Kidney glomerular epithelial cell (primary cell): ENCODE results near the gene C2CD2.
"Not testable (repeated sequence)": the region's sequence is repeated elsewhere in the genome, so short reads cannot be mapped to it uniquely, and the experiment has no call there.

Experiments
- DNase-seq: peaks from one replicate; lab custom pipeline; 2025; lab: John Stamatoyannopoulos, UW

The C2CD2 gene

DNA sequence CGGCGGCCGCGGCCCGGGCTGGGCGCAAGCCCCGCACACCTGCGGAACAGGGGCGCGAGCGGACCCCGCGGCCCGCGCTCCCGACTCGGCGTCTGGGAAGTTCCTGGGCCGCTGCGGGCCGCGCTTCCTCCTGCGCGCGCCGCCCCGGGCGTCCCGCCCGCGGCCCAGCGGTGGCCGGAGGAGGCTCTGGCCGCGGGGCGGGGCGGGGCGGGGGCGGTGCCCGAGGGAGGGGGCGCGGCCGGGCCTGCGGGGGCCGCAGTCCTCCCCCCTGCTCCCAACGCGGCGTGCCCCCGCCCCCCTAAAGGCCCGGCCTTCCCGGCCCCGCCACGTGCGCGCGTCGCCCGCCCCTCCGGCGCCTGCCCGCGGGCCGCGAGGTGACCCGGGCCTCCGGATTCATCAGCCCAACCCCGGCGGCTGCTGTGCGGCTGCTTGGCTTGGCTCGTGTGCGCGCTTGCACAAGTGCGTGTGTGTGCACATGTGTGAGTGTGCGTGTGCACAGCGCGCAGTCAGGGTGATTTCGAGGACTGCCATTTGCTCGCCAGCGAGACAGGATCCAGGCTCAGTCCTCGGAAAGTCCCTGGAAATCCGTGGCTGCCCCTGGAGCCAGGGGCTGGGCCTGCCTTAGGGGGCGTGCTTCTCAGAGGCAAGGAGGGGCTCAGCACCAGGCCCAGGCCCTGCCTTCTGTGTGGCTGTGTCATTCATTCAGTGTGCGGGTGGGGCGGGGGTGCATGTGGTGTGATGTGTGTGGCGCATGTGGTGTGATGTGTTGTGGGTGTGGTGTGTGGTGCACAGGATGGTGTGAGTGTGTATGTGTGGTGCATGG, at the start of gene C2CD2:
C2CD2 (minus strand) TSS at position 188 of the 823 bp plus-strand sequence. CDS start 370 bp downstream, outside the sequence.
- DNase-seq: peak; percentile 43

DNA sequence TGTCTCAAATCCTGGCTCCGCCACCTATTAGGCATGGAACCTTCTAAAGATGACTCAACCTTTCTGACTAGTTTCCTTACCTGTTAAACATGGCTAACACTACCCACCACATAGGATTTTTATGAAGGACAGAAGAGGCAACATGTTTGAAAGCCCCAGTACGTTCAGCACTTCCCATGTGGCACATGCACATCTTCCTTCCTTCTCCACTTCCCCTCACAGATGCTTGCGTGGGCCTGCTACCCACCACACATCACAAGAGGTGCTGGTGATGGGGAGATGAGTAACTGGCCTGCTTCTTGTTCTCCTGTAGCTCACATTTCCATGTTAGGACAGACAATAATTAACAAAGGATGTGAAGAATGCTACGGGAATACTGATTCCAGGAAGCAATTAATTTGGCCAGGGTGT, 49.2 kb upstream of the C2CD2 start:
- peak; percentile 2 for DNase-seq

DNA sequence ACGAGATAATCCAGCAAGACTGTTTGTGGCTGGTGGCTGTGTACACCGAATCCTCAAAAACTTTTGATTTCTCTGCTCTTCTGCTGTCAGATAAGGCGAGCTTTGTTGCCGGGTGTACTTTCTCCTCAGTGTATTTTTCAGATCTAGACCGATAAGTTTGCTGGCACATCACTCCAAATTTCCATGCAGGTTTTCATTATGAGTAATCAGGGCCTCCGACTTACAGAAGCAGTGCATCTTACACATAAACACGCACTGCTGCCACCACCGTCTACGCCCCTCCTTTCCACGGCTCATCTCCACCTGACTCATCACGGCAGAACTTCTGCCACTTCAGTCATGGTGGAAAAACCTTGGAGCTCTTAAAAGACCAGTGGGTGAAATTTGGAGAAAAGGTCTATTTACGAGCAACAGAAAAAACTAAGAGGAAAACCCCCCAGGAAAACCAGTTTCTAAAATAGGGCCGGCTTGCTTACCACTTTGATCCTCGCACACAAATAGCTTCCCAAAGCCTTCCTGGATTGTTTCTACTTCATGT, 48.7 kb upstream of the C2CD2 start:
- peak; percentile 29 for DNase-seq

GRCh38 chr21:42001781-42002180, 48.0 kb upstream of the C2CD2 start:
- DNase-seq: no peak

DNA sequence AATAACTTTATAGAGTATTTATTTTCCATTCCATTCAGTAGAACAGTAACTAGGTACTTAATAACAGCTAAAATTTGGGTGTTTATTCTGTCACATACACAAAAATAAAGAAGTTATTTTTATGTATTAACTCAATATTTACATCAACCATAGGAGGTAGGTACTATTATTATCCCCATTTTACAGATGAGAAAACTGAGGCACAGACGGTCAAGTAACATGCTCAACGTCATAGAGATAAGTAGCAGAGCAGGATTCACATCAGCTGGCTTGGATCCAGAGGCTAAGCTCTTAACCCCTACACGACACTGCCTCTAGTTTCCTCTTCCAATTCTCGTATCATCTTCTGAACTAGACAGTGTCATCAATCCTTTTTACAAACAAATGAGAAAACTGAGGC, 47.1 kb upstream of the C2CD2 start:
- no peak for DNase-seq

GRCh38 chr21:41997657-41998056, 43.8 kb upstream of the C2CD2 start:
- no peak for DNase-seq

DNA sequence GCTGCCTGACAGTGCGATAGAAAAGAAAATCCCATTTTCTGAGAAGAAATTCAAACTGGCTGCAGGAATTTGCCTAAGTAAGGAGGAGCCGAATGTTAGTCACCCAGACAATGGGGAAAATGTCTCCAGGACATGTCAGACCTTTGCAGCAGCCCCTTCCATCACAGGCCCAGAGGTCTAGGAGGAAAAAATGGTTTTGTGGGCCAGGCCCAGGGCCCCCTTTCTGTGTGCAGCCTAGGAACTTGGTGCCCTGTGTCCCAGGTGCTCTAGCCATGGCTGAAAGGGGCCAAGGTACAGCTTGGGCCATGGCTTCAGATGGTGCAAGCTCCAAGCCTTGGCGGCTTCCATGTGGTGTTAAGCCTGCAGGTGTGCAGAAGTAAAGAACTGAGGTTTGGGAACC, 41.8 kb upstream of the C2CD2 start:
- no peak for DNase-seq

- not testable (repeated sequence) for DNase-seq
Observed at GRCh38 chr21:41994613-41995012, 40.8 kb upstream of the C2CD2 start.

- no peak for DNase-seq
Observed at GRCh38 chr21:41993744-41994143, 39.9 kb upstream of the C2CD2 start.

GRCh38 chr21:41992576-41992975, 38.8 kb upstream of the C2CD2 start:
- DNase-seq: no peak

DNA sequence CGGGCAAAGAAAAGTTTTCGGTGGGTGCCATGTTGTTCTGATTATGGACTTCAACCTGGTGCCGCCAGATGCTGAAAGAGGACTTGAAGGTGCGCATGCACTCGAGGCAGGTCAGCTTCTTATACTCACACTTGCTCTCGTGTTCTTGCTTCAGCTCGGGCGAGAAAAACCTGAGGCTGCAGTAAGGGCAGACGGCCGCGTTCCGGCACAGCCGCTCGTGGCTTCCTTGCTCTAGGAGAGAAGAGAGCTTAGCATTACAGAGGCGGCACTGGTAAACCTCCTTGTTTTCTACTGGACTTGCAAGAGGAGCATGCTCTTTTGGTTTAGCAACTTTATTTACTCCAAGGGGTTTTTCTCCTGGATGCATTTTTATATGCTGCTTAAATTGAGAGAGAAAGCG, 37.8 kb upstream of the C2CD2 start:
- no peak for DNase-seq

- DNase-seq: no peak
Observed at GRCh38 chr21:41989698-41990097, 35.9 kb upstream of the C2CD2 start.

- no peak for DNase-seq
Observed at GRCh38 chr21:41987310-41987709, 33.5 kb upstream of the C2CD2 start.

DNA sequence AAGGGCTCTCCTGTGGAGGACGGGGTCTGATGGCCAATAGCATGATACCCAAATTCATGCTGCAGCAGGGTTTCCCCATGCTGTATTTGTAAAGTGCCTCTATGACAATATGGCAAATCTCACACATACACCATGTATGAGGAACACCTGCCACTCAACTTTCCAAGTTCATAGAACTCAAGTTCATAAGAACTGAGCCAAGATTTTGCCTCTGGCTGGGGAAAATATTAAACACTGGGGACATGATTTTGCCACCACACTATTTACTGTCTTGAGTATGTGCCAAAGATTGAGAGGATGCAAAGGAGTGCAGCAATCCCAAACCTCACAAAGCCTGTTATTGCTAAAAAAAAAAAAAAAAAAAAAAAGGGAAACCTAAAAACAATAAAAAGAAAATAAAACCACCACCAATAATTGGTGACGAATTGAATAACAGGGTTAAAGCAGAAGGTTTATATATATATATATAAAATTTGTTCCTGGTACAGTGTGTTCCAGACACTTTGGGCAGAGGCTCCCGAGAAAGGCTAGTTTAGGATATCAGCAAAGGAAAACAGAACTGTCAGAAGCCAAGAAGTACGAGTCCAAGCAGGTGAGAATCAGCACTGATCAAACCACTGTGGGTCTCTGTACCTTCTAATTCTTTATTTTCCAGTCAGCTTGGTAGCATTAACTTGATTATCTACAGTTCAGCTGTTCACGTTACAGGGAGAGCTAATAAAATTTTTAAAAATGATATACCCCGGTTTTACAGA, 32.0 kb upstream of the C2CD2 start:
- no peak for DNase-seq

DNA sequence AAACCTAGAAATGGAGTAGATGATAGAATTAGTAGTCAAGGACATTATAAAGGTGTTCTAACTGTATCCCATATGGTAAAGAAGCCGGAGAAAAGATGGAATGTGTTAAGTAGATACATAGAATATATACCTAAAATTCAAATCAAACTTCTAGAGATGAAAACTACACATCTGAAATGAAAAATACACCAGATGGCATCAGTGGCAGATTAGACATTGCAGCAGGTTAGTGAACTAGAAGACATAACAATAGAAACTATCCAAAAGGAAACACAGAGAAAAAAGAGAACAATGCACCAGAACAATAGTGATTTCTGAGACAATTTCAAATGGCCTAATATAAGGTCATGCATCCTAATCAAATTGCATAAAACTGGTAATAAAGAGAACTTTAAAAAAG, 29.4 kb upstream of the C2CD2 start:
- DNase-seq: no peak

DNA sequence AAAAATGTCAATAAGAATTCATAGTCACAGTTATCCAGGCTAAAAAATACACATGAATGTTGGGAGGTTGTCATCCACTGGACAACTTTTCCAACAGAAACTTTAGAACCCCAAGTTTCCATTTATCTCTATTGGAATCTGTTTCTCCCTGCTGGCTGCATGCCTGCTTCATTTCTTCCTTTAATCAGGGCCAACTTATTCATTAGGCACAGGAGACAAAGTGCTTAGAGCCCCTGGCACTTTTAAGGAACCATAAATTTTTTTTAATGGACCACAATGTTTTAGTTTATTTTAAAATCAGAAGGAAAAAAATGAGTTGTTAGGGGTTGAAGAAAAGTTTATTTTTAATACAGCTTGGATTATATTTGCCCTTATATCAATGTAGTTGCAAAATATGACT, 26.7 kb upstream of the C2CD2 start:
- no peak for DNase-seq

GRCh38 chr21:41979751-41980369, 26.0 kb upstream of the C2CD2 start:
- DNase-seq: no peak

- DNase-seq: no peak
Observed at GRCh38 chr21:41979335-41979734, 25.5 kb upstream of the C2CD2 start.

DNA sequence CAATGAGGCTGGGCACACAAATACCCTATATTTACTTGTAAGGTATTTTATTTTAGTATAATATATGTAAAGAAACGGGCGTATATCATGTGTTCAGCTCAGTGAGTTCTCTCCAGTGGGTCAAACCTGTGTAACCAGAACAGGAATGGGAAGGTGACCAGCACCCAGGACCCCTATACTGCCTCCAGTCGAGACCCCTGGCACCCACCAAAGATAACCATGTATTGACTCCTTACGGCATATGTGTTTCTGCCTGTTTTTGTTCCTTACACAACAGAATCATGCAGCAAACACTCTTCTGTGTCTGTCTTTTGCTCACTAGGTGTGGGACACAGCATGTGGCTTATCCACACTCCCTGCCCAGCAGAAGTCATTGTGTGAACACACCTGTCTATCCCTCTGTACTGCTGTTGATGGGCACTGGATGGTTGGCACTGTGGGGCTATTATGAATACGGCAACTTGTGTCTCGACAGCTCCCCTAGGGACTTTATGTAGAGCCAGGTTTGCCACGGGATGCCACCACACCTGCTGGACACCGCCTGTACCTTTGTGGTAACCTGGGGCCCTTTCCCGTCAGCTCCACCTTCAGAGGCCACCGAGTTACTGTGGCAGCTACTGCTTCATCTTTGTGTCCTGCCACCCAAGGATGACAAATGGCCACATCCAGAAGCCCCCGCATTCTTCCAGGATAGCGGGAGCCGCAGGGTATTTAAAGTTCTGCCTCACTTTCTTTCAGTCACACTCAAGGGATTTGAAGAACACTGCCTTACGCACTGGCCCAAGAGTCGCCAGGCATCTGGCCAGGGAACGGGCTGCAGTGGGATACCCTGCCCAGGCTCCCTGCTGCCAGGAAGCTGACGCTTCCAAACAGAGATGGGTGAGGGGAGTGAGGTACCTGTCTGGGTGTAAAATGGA, 23.5 kb upstream of the C2CD2 start:
- DNase-seq: no peak

DNA sequence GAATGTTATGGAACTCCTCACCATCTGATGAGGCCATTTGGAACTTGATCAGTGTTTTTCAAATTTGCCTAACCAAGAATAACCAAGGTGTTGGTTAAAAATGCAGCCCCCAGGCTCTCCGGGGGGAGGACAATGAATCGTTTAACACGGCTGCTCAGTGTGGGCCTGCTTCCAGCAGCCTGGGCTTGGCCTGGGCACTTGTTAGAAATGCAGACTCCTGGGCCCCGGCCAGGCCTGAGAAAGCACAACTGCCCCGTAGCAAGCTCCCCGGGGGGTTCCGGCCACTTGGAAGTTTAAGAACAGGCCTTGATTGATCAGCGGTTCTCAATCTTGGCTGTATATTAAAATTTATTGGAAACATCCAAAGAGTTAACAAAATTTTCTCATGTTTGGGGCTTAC, 22.8 kb upstream of the C2CD2 start:
- no peak for DNase-seq
